ENCODE measurements around the gene SCRN3.
A peak's percentile ranks its signal among the peaks of the same experiment; 100 is the strongest.
"Not testable (repeated sequence)": the region's sequence is repeated elsewhere in the genome, so short reads cannot be mapped to it uniquely, and the experiment has no call there.

The SCRN3 gene, protein sequence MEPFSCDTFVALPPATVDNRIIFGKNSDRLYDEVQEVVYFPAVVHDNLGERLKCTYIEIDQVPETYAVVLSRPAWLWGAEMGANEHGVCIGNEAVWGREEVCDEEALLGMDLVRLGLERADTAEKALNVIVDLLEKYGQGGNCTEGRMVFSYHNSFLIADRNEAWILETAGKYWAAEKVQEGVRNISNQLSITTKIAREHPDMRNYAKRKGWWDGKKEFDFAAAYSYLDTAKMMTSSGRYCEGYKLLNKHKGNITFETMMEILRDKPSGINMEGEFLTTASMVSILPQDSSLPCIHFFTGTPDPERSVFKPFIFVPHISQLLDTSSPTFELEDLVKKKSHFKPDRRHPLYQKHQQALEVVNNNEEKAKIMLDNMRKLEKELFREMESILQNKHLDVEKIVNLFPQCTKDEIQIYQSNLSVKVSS

DNA sequence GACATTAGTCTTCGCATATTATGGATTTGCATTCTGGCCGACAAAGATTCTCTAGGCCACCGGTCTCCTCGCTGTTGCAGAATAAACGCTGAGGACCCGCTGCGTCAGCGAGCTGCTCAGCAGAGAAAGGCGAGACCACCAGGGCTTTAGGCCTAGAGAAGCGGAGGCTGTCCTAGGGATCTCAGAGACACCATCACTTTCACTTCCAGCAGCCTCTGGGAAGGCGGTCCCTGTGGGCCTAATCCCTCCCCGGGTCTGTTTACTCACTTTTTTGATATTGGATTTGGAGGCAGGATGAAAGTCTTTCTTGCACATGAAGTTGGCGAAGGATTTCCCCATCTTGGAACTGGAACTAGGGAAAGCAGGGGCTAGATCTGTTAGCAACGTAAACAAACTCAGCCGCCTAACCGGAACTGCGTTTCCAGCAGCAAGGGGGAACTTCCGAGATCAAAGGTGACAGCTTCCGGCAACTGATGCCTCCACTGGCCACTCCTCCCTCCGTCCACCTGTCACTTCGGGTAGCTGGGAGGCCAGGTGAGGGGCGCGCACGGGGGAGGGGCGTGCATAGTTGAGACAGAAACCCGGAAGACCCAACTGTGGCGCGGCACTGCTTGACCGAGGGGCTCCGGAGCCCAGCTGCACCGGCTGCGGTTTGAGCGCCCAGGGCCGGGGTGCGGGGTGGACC lies at the start of gene SCRN3:
SCRN3 (plus strand) TSS at position 447 of the 685 bp plus-strand sequence. CDS start 2,554 bp downstream, outside the sequence.
- peak within 1 kb of the TSS; percentile 61 for H3K27ac ChIP-seq
- peak; percentile 34 for TF ChIP-seq ZFX (IDR thresholded peaks at IDR 0.05)
- TF ChIP-seq, protein P1, sequence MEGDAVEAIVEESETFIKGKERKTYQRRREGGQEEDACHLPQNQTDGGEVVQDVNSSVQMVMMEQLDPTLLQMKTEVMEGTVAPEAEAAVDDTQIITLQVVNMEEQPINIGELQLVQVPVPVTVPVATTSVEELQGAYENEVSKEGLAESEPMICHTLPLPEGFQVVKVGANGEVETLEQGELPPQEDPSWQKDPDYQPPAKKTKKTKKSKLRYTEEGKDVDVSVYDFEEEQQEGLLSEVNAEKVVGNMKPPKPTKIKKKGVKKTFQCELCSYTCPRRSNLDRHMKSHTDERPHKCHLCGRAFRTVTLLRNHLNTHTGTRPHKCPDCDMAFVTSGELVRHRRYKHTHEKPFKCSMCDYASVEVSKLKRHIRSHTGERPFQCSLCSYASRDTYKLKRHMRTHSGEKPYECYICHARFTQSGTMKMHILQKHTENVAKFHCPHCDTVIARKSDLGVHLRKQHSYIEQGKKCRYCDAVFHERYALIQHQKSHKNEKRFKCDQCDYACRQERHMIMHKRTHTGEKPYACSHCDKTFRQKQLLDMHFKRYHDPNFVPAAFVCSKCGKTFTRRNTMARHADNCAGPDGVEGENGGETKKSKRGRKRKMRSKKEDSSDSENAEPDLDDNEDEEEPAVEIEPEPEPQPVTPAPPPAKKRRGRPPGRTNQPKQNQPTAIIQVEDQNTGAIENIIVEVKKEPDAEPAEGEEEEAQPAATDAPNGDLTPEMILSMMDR (conservative IDR thresholded peaks at IDR 0.05): no peak

DNA sequence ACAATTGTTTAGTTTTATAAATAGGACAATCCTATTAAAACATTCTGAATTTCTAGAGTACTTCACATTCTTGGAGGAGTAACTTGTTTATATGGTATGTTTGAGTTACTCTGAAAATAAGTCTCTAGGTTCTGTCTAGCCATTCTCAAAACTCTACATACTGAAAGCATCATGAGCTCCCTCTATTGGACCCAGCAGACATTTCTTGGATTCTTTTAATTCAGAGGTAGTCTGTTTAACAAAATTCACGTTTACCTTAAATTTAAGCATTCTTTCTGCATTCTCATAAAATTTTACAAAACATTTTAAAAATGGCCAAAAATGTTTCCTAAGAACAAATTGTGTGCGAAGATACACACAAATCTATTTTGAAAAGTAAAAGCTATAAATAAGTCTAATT lies 45.5 kb upstream of the SCRN3 start:
- TF ChIP-seq, protein P1 (conservative IDR thresholded peaks at IDR 0.05): peak; percentile 71
- TF ChIP-seq ZFX (IDR thresholded peaks at IDR 0.05): no peak
- no peak overlapping the region for H3K27ac ChIP-seq

- no peak overlapping the region for H3K27ac ChIP-seq
- no peak for TF ChIP-seq ZFX (IDR thresholded peaks at IDR 0.05)
- TF ChIP-seq, protein P1 (conservative IDR thresholded peaks at IDR 0.05): no peak
Observed at GRCh38 chr2:174350593-174351181, 44.8 kb upstream of the SCRN3 start.

DNA sequence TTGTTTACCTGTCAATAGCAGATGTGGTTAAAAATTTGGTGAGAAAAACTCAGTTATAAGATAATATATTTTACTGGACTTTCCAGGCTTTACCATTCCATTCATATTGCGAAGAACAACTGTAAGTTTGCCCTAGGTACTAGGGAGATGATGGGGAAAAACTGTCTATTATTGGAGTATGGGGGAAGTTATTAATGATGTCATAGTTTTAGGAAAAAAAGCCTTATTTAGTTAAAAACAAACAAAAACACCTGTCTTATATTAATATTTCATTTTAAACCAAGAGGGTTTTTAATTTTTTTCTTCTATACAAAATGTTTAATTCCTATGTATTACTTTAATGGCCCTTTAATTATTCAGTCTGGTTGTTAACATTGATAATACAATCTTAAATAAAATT lies 42.5 kb upstream of the SCRN3 start:
- H3K27ac ChIP-seq: no peak overlapping the region
- TF ChIP-seq, protein P1 (conservative IDR thresholded peaks at IDR 0.05): no peak
- no peak for TF ChIP-seq ZFX (IDR thresholded peaks at IDR 0.05)

DNA sequence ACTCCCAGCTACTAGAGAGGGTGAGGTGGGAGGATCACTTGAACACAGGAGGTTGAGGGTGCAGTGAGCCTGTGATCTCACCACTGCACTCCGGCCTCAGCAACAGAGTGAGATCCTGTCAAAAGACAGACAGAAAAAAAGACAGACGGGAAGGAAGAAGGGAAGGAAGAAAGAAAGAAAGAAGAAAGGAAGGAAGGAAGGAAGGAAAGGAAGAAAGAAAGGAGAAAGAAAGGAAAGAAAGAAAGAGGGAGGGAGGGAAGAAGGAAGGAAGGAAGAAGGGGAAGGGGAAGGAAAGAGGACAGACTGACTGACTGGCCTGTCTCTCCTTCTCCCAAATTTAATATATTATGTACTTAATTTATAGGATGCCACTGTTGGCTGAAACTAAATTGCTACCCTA lies 39.2 kb upstream of the SCRN3 start:
- no peak for TF ChIP-seq ZFX (IDR thresholded peaks at IDR 0.05)
- TF ChIP-seq, protein P1 (conservative IDR thresholded peaks at IDR 0.05): no peak

GRCh38 chr2:174359663-174360062 lies 35.9 kb upstream of the SCRN3 start:
- not testable (repeated sequence) for H3K27ac ChIP-seq

More for the DNA sequence above, 39.2 kb upstream of the SCRN3 start:
- H3K27ac ChIP-seq: no peak overlapping the region

DNA sequence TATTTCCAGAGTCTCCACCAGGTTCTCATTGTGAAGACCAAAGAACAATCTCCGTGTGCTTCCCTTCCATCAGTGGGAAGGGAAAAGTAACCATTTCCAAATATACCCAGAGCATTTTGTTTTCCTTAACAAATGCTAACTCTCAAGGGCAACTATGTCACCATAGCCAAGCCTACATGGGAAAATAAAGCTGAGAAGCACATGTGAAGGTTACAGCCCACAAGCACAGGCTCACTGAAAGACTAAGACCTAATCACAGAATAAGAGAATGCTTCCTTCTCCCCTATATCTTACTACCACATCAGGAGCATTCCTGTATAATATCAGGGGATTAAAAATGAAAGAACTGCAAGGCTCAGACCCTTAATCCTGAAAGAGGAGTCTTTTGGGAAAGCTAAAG lies 32.6 kb upstream of the SCRN3 start:
- TF ChIP-seq ZFX (IDR thresholded peaks at IDR 0.05): no peak
- TF ChIP-seq, protein P1 (conservative IDR thresholded peaks at IDR 0.05): no peak
- H3K27ac ChIP-seq: no peak overlapping the region

- not testable (repeated sequence) for H3K27ac ChIP-seq
Observed at GRCh38 chr2:174363492-174364225, 31.9 kb upstream of the SCRN3 start.
